ENCODE results near the gene HPGDS. TPM values are rescaled to one million over a fixed set of nuclear protein-coding genes. Genes with fewer than 3 reads are reported as not detected.

HPGDS gene
- total RNA-seq, 1 experiment from 2014 or later = not detected

GRCh38 chr4:94352163-94352562 lies 9.5 kb upstream of the HPGDS start:
- Histone ChIP-seq H3K27ac (ENCODE audit: low read length) (no peak overlapping the region), H3K9ac (ENCODE audit: low read length) (no peak overlapping the region), H3K79me2 (ENCODE audit: low read length) (no peaks in the 10 kb centered on the region), H3K9me3 (ENCODE audit: low read length) (no peaks in the 10 kb centered on the region), H4K20me1 (ENCODE audit: low read length) (no peaks in the 10 kb centered on the region), H3K36me3 (ENCODE audit: low read depth, low read length) (no peaks in the 10 kb centered on the region), H3K27me3 (ENCODE audit: low read length) (no peaks in the 10 kb centered on the region), H2AFZ (ENCODE audit: low read length) (no peak overlapping the region), H3K4me3 (ENCODE audit: low read length) (no peak overlapping the region), H3K4me2 (ENCODE audit: low read length) (no peak overlapping the region), H3K9me2 (replicated peaks; ENCODE audit: low read length) (no peaks in the 10 kb centered on the region), H3K4me1 (ENCODE audit: insufficient read depth, low read length) (no peaks in the 10 kb centered on the region), H3F3A (ENCODE audit: low read length, unreplicated experiment) (no peaks in the 10 kb centered on the region)
- POLR2A ChIA-PET (ENCODE audit: unreplicated experiment) = interaction anchor here (0.6 kb wide), 1 partner anchor 264 kb away, joined by 4 read pairs; no protein-coding TSS in a partner anchor
- intact Hi-C loops (cut with micrococcal nuclease) = no loop called here
- BruUV-seq (replicated peaks) = no TSS peak
- no peak for DNase-seq
- CTCF ChIA-PET = no interaction called here
- TF ChIP-seq EZH2 (IDR thresholded peaks at IDR 0.05; ENCODE audit: low read length, unreplicated experiment) (no peak), CTCF (conservative IDR thresholded peaks at IDR 0.05; ENCODE audit: low read depth, low read length) (no peak), EZH2phosphoT487 (IDR thresholded peaks at IDR 0.05; ENCODE audit: borderline replicate concordance, low read length) (no peak)
- ATAC-seq = no peak

GRCh38 chr4:94351319-94351718 lies 8.7 kb upstream of the HPGDS start:
- no peak for TF ChIP-seq CTCF (conservative IDR thresholded peaks at IDR 0.05; ENCODE audit: low read depth, low read length)
- no peak for TF ChIP-seq EZH2phosphoT487 (IDR thresholded peaks at IDR 0.05; ENCODE audit: borderline replicate concordance, low read length)
- TF ChIP-seq EZH2 (IDR thresholded peaks at IDR 0.05; ENCODE audit: low read length, unreplicated experiment) = no peak
- H3K4me2 ChIP-seq (ENCODE audit: low read length) = no peak overlapping the region
- no peak overlapping the region for H3K4me3 ChIP-seq (ENCODE audit: low read length)
- BruUV-seq (replicated peaks) = no TSS peak
- H3K36me3 ChIP-seq (ENCODE audit: low read depth, low read length) = no peaks in the 10 kb centered on the region
- no peak overlapping the region for H3K27ac ChIP-seq (ENCODE audit: low read length)
- CTCF ChIA-PET = no interaction called here
- no peaks in the 10 kb centered on the region for H3K79me2 ChIP-seq (ENCODE audit: low read length)
- H2AFZ ChIP-seq (ENCODE audit: low read length) = no peak overlapping the region
- H3K9me3 ChIP-seq (ENCODE audit: low read length) = no peaks in the 10 kb centered on the region
- H3K27me3 ChIP-seq (ENCODE audit: low read length) = no peaks in the 10 kb centered on the region
- POLR2A ChIA-PET (ENCODE audit: unreplicated experiment) = no interaction called here
- H4K20me1 ChIP-seq (ENCODE audit: low read length) = no peaks in the 10 kb centered on the region
- H3K9me2 ChIP-seq (replicated peaks; ENCODE audit: low read length) = no peaks in the 10 kb centered on the region
- H3K4me1 ChIP-seq (ENCODE audit: insufficient read depth, low read length) = no peaks in the 10 kb centered on the region
- DNase-seq = no peak
- intact Hi-C loops (cut with micrococcal nuclease) = no loop called here
- ATAC-seq = no peak
- H3F3A ChIP-seq (ENCODE audit: low read length, unreplicated experiment) = no peaks in the 10 kb centered on the region
- H3K9ac ChIP-seq (ENCODE audit: low read length) = no peak overlapping the region

GRCh38 chr4:94350095-94350494 lies 7.5 kb upstream of the HPGDS start:
- ChIA-PET CTCF (no interaction called here), POLR2A (ENCODE audit: unreplicated experiment) (no interaction called here)
- BruUV-seq (replicated peaks) = no TSS peak
- Histone ChIP-seq H3K9ac (ENCODE audit: low read length) (no peak overlapping the region), H4K20me1 (ENCODE audit: low read length) (no peaks in the 10 kb centered on the region), H3K36me3 (ENCODE audit: low read depth, low read length) (no peaks in the 10 kb centered on the region), H3K4me2 (ENCODE audit: low read length) (no peak overlapping the region), H3K4me3 (ENCODE audit: low read length) (no peak overlapping the region), H3K4me1 (ENCODE audit: insufficient read depth, low read length) (no peaks in the 10 kb centered on the region), H2AFZ (ENCODE audit: low read length) (no peak overlapping the region), H3K27me3 (ENCODE audit: low read length) (no peaks in the 10 kb centered on the region), H3K9me2 (replicated peaks; ENCODE audit: low read length) (no peaks in the 10 kb centered on the region), H3K9me3 (ENCODE audit: low read length) (no peaks in the 10 kb centered on the region), H3K79me2 (ENCODE audit: low read length) (no peaks in the 10 kb centered on the region), H3F3A (ENCODE audit: low read length, unreplicated experiment) (no peaks in the 10 kb centered on the region), H3K27ac (ENCODE audit: low read length) (no peak overlapping the region)
- DNase-seq = no peak
- intact Hi-C loops (cut with micrococcal nuclease) = no loop called here
- no peak for TF ChIP-seq CTCF (conservative IDR thresholded peaks at IDR 0.05; ENCODE audit: low read depth, low read length)
- TF ChIP-seq EZH2 (IDR thresholded peaks at IDR 0.05; ENCODE audit: low read length, unreplicated experiment) = no peak
- TF ChIP-seq EZH2phosphoT487 (IDR thresholded peaks at IDR 0.05; ENCODE audit: borderline replicate concordance, low read length) = no peak
- ATAC-seq = no peak
